Activated gamma-delta T cell treated with anti-CD3 and anti-CD28 coated beads, Interleukin-2, amount 50 U/mL, for 16 hours (primary cell): ENCODE results near the gene UNC50.

Source experiments
- DNase-seq: peaks from one replicate; pipeline ENCODE4 v3.0.0-alpha.2; 2020; ENCODE audit warnings: low read depth

The UNC50 gene

GRCh38 chr2:98608116-98608961 lies at the start of gene UNC50, which contains the start of gene COA5:
Gene UNC50 (plus strand): TSS chr2:98608589. CDS start chr2:98609760, 1,171 bp downstream.
Gene COA5 (minus strand): TSS chr2:98608512. CDS start chr2:98608405, 107 bp downstream.
- peak; percentile 81 for DNase-seq

GRCh38 chr2:98558852-98559530 lies 49.4 kb upstream of the UNC50 start:
- DNase-seq: no peak

DNA sequence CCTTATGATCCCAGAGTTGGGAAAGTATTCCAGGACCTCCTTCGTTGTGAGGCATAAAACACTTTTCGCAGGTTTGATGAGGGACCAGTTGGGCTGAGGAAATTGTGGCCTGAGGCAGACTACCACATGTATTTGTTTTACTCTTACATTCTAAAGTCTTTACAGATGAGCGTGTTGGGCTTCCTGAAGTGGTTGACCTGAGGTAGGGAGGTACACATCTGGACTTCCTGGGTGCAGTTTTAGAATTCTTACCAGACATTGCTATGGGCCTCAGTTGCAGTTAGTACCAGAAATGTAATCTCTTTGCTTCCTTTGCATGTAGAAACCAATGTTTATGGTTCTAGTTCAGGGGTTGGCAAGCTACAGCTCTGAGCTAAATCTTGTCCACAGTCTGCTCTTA lies 48.8 kb upstream of the UNC50 start:
- DNase-seq: no peak

DNA sequence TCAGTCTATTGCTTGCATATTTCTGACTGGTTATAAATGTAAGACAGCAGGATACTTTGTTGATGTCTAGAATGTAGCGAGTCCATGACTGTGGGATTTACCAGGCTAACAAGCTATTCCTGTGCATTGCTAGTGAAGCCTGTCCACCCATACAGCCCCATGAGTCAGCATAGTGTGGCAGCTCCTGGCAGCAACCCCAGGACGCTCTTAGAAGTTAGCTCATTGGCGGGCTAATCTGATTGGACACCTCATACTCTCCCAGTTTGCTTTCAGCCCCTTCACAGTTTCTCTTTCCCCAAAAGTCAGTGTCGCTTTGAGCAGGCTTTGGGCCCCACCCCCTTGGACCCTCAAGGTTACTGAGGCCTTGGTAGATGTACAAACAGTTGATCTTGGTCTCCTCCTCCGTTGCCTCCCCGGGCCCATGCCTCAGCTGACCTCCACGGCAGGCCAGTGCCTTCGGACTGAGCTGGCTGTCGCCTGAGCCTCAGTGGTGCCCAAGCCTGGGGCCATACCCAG lies 48.1 kb upstream of the UNC50 start:
- DNase-seq: no peak

DNA sequence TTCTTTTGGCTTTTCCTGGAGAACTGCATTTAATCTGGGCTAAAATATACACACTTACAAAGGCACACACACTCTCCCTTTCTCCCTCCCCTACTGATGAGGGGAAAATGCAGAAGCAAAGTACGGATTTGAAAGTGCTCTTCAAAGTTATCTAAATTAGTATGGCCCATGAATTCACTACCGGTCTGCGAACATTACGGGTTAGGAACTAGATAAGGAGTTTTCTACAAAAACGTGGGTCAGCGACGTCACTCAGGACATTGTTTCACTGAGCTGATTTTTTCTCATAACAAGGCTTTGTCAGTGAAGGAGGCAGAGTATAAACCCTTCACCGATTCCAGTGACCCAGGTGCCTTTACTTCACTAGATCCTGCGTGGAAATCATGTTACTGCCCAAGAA lies 47.4 kb upstream of the UNC50 start:
- no peak for DNase-seq

GRCh38 chr2:98561902-98562695 lies 46.3 kb upstream of the UNC50 start:
- DNase-seq: no peak

GRCh38 chr2:98563394-98563793 lies 45.0 kb upstream of the UNC50 start:
- DNase-seq: no peak

DNA sequence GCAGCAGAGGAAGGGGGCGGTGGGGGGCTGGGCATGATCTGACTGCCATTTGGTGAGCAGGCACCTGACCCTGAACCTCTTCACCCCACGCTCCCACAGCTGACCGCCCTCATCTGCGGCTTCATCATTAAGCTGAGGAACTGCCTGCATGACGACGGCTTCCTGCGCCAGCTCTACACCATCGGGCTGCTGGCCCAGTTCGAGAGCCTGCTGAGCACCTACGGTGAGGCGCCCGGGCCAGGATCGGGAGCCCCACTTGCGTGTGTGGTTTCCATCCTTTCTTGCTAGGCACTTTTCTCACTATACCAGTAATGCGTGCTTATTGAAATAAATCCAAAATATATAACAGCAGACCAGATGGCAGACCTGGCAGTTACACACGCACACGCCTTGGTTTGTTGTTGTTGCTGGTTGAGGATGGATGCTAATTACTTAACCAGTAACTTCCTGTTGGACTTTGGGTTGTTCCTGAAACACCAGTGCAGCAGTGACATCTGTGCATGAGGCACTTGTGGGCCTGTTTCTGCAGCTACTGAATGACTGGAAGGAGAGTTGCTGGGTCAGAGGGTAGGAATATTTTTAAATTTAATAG lies 43.8 kb upstream of the UNC50 start:
- DNase-seq: no peak

- no peak for DNase-seq
Measured at GRCh38 chr2:98565286-98565860, 43.0 kb upstream of the UNC50 start.

DNA sequence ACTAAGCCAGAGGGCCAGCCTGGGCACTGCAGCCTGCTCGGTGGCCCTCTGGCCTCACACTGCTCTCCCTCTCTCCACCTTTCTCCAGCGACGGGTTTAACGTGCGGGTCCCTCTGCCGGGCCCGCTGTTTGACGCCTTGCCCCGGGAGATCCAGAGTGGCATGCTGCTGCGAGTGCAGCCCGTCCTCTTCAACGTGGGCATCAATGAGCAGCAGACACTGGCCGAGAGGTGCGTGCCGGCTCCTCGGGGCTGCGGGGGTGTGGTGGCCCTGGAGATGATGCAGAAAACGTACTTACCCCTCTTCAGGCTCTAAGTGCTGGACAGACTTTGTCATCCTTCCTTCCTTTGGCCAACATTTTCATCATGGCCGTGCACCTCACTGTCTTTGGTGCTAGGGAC lies 42.4 kb upstream of the UNC50 start:
- no peak for DNase-seq

DNA sequence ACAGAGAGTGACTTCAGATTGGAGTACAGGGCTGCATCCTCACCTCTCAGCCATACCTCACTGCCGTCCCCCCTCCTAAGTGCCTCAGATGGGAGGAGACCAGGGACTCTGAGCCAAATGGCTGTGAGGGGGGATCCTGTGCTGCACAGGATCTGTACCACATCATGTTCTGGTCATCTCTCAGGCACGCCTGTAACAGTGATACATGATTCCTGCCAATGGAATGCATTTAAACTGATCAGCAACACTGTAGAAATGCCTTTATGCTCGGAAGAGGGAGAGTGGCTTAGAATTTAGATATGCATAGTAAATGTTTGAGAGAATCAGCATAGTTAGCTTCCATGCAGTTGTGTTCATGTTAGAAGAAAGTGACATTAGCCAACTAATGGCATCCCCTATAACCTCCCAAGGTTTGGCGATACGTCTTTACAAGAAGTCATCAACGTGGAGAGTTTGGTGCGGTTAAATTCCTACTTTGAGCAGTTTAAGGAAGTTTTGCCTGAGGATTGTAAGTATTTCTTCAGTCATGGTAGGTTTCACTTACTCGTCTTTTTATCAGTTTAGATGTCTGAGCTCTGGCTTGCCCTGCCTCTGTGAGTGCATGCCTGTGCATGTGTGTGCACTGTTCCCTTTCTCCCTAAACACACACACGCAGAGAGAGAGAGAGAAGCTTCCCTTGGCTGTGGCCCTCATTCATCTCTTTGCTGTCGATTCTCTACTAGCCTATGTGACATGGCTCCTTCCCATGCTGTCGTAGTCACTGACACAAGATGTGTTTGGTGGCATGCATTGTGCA lies 40.0 kb upstream of the UNC50 start:
- DNase-seq: no peak

DNA sequence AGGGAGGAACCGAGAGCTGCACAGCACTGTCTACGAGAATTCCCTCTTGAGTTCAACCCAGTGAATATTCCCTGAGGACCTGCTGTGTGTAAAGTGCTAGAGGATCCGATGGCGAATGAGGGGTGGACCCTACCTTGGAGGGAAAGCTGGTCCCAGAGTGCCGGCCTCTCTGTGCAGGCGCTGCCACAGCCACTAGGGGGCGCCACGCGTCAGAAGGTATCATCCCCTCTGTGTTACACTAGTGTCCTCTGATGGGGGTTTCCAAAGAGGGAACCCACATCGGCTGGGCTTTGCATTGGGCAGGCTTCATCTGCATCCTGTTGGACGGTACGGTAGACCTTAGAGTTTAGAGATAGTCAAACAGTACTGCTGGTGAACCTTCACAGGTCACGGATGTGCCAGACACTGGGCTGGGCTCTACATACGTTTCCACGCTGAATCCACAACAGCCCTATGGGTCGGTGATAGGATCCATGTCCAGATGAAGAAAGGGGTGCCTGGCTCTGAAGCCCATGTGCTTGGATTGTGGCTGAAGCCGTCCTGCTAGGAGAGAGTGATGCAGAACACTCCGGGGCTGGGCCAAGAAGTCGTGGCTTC lies 39.1 kb upstream of the UNC50 start:
- DNase-seq: peak; percentile 66

- no peak for DNase-seq
Measured at GRCh38 chr2:98569915-98570314, 38.5 kb upstream of the UNC50 start.

DNA sequence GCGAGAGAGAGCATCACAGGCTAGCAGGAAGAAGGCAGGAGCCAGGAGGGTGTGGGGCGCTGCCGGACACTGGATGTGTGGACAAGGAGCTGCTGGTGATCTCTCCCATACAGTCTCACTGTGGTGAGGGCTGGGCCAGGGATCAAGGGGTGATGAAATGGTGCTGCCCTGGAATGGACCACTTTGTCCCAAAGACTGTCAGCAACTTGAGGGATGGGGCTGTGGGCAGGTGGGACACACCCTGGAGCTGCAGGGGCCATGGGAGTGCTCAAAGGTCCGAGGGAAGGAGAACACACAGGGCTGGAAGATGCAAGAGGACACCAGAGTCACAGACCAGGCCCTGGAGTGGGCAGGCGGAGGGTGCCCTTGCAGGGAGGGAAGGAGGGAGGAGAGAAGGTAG lies 38.0 kb upstream of the UNC50 start:
- DNase-seq: no peak

DNA sequence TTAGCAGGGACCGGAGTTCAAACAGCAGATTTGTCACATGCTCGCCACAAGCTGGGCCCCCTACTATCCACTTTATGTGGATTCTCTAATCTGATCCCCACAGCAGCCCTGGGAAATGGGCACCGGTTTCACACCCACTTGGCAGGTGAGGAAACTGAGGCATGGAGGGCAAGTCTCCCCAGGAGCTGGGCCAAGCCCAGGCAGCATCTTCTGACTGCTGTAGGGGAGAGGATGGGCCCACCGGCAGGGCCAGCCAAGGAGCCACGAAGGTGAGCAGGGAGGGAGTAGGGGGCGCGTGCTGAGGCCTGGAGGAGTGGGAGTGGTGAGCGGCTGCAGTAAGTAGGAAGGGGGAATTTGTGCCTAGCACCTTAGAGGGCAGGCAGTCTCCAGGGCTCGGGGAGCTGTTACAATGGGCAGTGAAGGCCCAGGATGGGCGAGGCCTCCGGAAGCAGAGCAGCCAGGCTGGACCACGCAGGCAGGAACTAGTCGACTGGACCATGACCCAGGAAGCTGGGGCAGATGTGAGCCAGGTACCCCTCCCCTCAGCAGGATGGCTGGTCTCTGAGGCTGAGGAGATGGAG lies 37.2 kb upstream of the UNC50 start:
- no peak for DNase-seq

DNA sequence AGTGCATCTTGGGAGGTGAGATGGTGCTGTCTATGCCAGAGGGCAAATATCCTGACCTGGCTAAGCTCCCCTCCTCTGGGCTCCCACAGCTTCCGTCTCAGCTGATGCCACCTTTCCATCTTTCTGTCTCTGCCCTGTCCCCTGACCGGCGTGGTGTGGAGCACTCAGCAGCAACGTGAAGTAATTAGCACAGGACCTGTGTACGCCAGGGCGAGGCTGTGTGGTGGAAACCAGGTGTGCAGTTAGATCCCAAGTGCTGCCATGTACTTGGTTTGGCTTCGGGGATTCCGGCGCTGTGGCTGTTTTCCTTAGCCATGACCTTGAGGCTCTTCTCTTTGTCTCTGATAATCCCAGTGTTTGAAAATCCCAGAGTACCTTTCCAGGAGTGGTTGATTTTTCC lies 36.6 kb upstream of the UNC50 start:
- no peak for DNase-seq

GRCh38 chr2:98572211-98572610 lies 36.2 kb upstream of the UNC50 start:
- DNase-seq: no peak

GRCh38 chr2:98572676-98573075 lies 35.7 kb upstream of the UNC50 start:
- no peak for DNase-seq

- DNase-seq: no peak
Measured at GRCh38 chr2:98573426-98573825, 35.0 kb upstream of the UNC50 start.
